WI38 (cell line): ENCODE results near the gene PPP6R1.

Source experiments
- H3K4me3 ChIP-seq: 2 replicates; pipeline ENCODE4 v1.5.1; 2011; ENCODE audit warnings: low read depth, mild to moderate bottlenecking, control low read depth, low read length
- CTCF ChIP-seq: IDR thresholded peaks from 2 replicates; pipeline ENCODE4 v1.5.1; 2012; ENCODE audit warnings: low read depth, mild to moderate bottlenecking, control low read depth, low read length

Gene PPP6R1

DNA sequence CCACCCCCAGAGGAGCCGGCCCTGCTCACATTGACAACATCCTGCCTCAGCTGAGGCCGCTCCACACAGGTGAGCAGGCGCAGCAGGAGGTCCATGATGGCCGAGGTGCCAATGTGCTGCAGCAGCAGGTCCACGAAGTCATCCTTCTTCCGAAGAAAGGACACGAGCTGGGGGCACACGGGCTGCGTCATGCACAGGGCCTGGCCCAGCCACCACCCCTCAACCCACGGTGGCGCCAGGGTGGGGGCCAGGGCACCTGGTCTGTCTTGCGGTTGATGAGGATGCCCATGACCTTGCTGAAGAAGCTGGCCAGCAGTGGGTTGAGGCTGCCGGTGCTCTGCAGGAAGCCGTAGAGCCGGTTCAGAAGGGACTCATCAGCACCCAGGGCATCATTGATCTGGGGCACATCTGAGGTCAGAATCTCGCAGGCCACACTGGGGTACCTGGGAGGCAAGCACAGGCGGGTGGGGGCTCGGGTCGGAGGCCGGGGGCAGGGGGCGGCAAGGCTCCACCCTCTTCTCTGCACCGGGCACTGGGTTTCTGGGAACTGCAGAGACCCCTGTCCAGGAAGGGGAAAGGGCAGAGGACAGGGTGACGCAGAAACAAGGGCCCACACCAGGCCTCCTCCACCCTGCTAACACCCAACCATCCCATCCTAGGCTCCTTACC lies 13.4 kb downstream of the PPP6R1 start:
- no peak overlapping the region for H3K4me3 ChIP-seq
- no peak for TF ChIP-seq CTCF

DNA sequence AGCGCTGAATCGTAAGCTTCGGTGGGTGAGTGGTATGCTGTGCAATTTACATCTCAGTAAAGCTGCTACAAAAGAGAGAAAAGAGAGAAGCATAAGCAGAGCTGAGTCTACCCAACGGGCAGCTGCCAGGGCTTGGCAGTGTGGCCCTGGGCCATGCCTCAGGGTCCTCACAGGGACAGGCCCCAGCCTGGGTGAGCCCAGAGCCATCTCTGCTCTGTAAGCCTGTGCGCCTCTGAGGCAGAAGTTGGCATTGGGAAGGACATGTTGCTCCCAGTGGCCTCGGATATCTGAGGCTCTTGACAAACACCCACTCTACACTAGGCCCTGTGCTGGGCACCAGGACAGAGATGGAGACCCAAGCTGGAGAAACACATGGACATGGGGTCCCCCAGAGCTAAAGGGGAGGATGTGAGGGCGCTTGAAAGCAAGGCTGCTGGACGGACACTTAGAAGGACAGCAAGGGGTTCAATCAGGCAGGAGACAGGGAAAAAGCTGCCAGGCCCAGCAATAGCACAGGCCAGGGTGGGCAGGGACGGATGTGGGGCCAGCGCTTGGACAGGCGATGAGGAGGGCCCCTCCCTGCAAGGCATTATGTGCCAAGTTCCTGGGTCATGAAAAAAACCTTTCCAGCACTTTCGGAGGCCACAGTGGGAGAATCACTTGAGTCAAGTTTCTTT lies 14.7 kb downstream of the PPP6R1 start:
- no peak for TF ChIP-seq CTCF
- no peak overlapping the region for H3K4me3 ChIP-seq

DNA sequence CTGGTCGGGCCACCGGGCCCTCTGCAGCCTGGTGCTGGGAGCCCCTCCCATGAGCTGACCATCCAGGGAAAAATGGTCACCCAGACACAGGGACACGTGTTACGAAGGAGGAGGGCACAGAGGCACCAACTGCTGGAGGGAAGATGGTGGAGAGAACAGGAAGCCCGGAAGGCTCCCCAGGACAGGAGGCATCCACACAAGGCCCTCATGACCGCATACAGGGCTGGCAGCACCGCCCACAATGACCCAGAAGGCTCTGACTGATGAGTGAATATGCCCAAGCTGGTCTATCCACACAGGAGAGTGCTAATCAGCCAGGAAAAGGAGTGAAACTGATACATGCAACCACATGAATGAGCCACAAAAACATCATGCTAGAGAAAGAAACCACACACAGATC lies 16.3 kb downstream of the PPP6R1 start:
- no peak for TF ChIP-seq CTCF
- no peak overlapping the region for H3K4me3 ChIP-seq

DNA sequence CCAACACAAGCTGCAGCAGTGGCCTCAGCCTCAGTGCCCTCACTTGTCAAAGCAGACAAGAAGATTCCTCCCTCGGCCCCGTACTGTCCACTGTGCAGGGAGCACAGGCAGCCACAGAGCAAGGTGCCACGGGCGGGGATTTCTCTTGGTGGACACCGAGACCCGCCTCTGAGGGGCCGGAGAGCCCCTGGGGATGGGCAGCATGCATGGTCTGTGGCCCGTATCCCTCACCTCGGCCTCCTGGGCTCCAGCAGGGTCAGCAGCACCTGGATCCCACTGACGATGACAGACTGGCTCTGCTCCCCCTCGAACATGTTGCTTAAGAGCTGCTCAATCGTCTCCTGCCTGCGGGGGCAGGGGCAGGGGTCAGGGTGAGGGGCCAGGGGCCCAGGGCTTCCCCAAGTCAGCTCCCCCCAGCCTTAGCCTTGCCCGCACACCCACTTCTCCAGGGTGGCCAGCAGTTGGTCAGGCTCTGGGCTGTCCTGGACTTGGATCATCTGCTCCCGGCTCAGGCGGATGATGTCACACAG lies 16.8 kb downstream of the PPP6R1 start:
- H3K4me3 ChIP-seq, result no peak overlapping the region
- no peak for TF ChIP-seq CTCF

GRCh38 chr19:55241143-55241934 lies 17.5 kb downstream of the PPP6R1 start:
- no peak overlapping the region for H3K4me3 ChIP-seq
- no peak for TF ChIP-seq CTCF

- no peak overlapping the region for H3K4me3 ChIP-seq
- TF ChIP-seq CTCF, result no peak
Observed at GRCh38 chr19:55240713-55241020, 18.1 kb downstream of the PPP6R1 start.

- no peak for TF ChIP-seq CTCF
- no peak overlapping the region for H3K4me3 ChIP-seq
Observed at GRCh38 chr19:55239004-55239403, 19.8 kb downstream of the PPP6R1 start.
